Kidney epithelial cell (primary cell): Measurements from ENCODE around the gene TES. TPM values are rescaled to one million over a fixed set of nuclear protein-coding genes. Genes with fewer than 3 reads are reported as not detected.

ENCODE experiments used
- DNase-seq: peaks from one replicate; pipeline ENCODE4 v3.0.0-alpha.2; 2010; ENCODE audit warnings: low read depth
- H3K27me3 ChIP-seq: 2 replicates; pipeline ENCODE4 v1.6.0; 2011; ENCODE audit warnings: low read length; ENCODE audit not compliant: control insufficient read depth, insufficient read depth
- H3K36me3 ChIP-seq: 2 replicates; pipeline ENCODE4 v1.5.1; 2011; ENCODE audit warnings: low read length; ENCODE audit not compliant: control insufficient read depth, insufficient read depth
- H3K4me3 ChIP-seq: 2 replicates; pipeline ENCODE4 v1.5.1; 2011; ENCODE audit warnings: low read depth, mild to moderate bottlenecking, control low read depth, low read length
- CTCF ChIP-seq: IDR thresholded peaks from 2 replicates; pipeline ENCODE4 v1.5.1; 2011; ENCODE audit warnings: mild to moderate bottlenecking, moderate library complexity, low read length, control low read depth, inconsistent platforms; ENCODE audit not compliant: insufficient read depth, poor library complexity, severe bottlenecking
- total RNA-seq: library from RNA; depleted of rRNA; stranded (reverse); fragments of >200 nt; gene quantifications from 2 replicates; pipeline ENCODE4 v1.2.3, GENCODE V29; 2015

Gene TES
- total RNA-seq, 1 donor from 2014 or later: 282 TPM

DNA sequence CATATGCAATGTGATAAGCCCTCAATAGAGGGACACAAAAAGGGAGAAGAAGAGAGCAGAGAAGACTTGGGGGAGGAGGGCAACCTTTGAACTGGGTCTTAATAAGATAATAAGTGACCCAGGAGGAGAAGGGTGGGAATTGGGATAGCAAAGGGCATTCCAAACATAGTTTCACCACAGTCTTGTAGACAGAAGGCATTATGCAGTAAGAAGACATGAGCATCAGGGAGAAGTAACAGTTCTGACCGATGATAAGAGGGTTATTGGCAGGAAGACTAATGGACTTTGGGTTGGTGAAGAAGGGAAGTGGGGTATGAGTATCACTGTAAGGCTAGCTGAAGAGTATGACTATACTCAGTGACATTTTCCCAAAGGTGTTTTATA lies 63.6 kb downstream of the TES start:
- Histone ChIP-seq H3K36me3 (no peaks in the 10 kb centered on the region), H3K4me3 (no peak overlapping the region), H3K27me3 (no peaks in the 10 kb centered on the region)
- TF ChIP-seq CTCF: no peak
- no peak for DNase-seq

- no peak for DNase-seq
- Histone ChIP-seq H3K27me3 (no peaks in the 10 kb centered on the region), H3K36me3 (no peaks in the 10 kb centered on the region), H3K4me3 (no peak overlapping the region)
- TF ChIP-seq CTCF: no peak
Observed at GRCh38 chr7:116277070-116277469, 66.7 kb downstream of the TES start.

DNA sequence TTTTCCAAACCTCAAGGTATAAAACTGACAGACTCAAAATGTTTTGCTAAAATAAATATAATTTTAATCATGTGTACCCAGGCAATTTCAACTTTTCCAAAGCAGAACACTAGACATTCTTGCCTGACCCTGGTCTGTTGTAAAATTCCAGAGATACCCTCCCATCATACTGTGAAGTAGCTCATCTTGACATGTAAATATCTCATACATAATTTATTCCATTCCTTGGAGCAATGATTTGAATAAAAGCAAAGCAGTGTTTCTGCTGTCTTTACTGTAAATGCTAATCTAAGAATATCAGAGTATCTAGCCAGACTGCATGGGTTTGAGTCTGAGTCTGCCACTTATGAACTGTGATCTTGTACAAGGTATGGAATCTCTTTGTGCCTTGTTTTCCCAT lies 68.9 kb downstream of the TES start:
- H3K36me3 ChIP-seq: no peaks in the 10 kb centered on the region
- no peak for DNase-seq
- no peak overlapping the region for H3K4me3 ChIP-seq
- no peaks in the 10 kb centered on the region for H3K27me3 ChIP-seq
- TF ChIP-seq CTCF: no peak

DNA sequence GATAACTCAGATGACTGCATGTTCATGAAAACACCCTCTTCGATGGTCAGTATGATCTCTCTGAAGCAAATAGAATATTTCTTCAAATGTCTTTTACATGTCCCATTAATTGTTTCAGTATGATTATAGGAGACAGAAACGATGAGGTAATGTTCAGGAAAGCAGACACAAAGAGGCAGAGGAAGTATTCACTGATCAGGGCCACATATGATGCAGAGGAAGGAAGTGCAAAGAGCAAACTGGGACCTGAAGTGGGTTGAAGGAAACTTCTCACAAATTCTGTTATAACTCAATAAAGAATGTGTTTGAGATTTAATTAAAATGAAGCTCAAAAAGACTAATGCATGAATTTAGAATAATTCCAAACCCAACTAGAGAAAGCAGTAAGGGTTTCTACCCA lies 70.5 kb downstream of the TES start:
- TF ChIP-seq CTCF: no peak
- Histone ChIP-seq H3K27me3 (no peaks in the 10 kb centered on the region), H3K36me3 (no peaks in the 10 kb centered on the region), H3K4me3 (no peak overlapping the region)
- DNase-seq: no peak

- H3K36me3 ChIP-seq: no peaks in the 10 kb centered on the region
- no peak for DNase-seq
- H3K27me3 ChIP-seq: no peaks in the 10 kb centered on the region
- no peak for TF ChIP-seq CTCF
- no peak overlapping the region for H3K4me3 ChIP-seq
Observed at GRCh38 chr7:116283595-116284204, 73.4 kb downstream of the TES start.

DNA sequence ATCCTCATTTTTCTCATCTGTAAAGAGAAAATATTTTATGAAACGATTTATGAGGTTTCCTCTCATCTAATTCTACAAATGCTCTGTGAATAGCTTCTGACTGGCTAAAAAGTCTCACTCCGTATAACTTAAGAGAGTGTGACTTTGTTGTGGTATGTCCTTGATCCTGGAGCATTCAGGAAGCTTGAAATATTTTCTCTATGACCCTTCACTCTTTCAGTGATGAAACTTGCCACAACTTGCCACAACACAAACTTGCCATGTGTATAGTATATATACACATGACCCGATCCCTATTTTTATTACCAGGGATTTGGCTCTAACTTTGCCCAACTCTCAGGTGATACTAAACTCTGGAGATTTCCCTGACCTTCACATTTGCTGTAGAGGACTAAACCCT lies 74.1 kb downstream of the TES start:
- Histone ChIP-seq H3K4me3 (no peak overlapping the region), H3K27me3 (no peaks in the 10 kb centered on the region), H3K36me3 (no peaks in the 10 kb centered on the region)
- DNase-seq: no peak
- no peak for TF ChIP-seq CTCF
